Colon (tissue), 2 donors: Measurements from ENCODE around the gene CCDC63.
"Not testable (repeated sequence)": the region's sequence is repeated elsewhere in the genome, so short reads cannot be mapped to it uniquely, and the experiment has no call there.

ENCODE experiments used
- FAIRE-seq: peaks from 2 replicates; lab custom pipeline; 2012; peaks lifted over from hg19 to GRCh38; lab: Jason Lieb, UNC
- donor health status: control.
- donor health status: control.

CCDC63 gene

GRCh38 chr12:110844551-110845338 lies 2.0 kb upstream of the CCDC63 start:
- FAIRE-seq = no peak

DNA sequence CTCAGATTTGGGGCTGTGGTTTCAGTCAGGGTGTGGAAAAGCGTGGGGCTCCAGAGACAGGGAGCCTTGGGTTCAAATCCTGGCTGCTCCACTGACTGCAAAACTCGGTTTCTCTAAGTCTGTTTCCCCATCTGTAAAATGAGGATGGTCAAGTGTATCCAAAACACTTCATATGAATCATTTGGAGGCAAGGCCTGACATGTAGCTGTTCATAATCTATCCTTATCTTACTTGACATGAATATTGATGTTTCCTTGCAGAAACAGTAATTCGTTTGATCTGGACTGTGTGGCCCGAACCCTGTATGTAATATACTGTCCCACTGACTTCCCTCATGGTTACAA lies 1.5 kb upstream of the CCDC63 start:
- FAIRE-seq = no peak

DNA sequence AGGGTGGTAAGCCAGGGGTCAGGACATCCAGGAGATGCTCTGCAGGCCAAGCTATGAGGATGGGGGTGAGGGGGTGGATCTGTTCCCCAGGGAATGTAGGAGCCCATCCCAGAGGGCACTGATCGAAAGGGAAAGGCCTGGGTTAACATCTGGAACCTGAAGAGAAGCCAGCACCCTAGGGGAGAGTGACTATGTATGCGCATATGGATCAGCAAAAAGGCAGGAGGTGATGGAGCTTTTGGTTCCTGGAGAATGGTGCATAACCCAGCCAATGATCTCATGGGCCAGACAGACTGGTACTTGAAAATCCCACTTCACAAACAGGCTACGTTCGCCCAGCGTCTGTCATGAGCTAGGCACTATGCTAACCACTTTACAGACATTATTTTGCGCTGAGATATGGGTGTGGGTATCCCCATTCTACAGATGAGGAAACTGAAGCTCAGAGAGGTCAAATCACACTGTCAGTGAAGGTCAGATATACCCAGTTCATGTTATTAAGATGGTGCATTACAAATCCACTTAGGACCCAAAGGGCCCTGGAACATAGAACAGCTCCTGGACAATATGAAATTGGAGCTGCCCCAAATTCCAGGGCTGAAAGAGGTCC lies 1.6 kb downstream of the CCDC63 start:
- no peak for FAIRE-seq

DNA sequence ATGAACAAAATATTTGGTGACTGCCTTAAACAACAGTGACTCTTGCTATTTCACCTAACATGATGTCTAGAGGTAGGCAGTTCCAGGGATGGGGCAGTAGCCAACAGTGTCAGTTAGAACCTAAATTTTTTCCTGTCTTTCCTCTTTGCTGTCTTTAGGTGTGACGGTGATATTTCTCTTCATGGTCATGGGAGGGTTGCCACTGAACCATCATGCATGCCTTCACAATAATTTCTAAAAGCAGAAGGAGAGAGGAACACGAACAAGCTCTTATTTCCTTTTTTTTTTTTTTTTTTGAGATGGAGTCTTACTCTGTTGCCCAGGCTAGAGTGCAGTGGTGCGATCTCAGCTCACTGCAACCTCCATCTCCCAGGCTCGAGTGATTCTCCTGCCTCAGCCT lies 2.4 kb downstream of the CCDC63 start:
- FAIRE-seq = no peak

GRCh38 chr12:110849748-110850403 lies 3.1 kb downstream of the CCDC63 start:
- FAIRE-seq = no peak

DNA sequence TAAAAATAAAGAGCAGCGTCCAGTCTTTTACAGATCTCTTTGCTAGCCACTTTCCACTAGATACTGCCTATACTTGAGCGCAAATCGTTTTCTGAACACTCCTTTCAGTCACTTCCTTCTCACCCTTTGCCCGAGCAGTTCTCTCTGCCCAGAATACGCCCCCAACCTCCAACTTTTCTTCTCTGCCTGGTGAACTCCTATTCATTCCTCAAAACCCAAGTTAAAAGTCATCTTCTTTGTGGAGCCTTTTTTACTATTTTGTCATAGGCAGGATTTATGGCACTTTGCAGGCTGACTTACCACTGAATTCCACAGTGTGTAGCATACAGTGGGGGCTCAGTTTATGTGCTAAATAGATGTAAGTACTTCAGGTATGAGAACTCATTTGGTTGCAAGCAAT lies 4.0 kb downstream of the CCDC63 start:
- FAIRE-seq = no peak

- no peak for FAIRE-seq
These were observed 7.0 kb downstream of the CCDC63 start for GRCh38 chr12:110853836-110854235.

GRCh38 chr12:110856542-110856941 lies 9.8 kb downstream of the CCDC63 start:
- no peak for FAIRE-seq

- no peak for FAIRE-seq
These were observed 10.7 kb downstream of the CCDC63 start for GRCh38 chr12:110857528-110857927.

DNA sequence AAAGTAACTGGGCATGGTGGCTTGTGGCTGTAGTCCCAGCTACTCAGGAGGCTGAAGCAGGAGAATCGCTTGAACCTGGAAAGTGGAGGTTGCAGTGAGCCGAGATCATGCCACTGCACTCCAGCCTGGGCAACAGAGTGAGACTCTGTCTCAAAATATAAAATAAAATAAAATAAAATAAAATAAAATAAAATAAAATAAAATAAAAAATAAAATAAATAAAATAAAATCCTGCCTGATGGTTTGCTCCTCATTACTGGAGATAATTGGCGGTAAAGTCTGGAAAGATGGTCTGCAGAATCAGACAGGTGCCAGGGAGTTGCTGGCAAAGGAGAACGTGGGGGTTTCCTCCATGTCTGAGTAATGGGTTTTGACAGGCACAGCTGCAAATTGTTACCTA lies 11.2 kb downstream of the CCDC63 start:
- FAIRE-seq = not testable (repeated sequence)

DNA sequence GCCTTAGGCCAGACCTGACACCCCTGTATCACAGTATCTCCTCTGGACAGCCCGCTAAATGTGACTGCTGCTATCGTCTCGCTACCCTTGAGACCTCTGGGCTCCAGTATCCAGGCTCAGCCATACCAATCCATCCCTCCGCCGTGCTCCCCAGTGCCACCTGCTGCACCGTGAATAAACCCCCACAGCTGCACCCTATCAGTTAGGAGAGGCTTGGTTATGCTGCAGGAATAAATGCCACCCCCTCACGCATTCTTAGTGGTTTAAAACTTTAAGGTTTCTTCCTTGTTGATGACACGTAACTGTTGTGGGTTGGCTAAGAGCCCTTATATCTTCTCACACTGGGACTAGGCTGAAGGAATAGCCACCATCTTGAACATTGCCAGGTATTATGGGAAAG lies 12.1 kb downstream of the CCDC63 start:
- FAIRE-seq = no peak

GRCh38 chr12:110860833-110861296 lies 14.1 kb downstream of the CCDC63 start:
- FAIRE-seq = no peak

DNA sequence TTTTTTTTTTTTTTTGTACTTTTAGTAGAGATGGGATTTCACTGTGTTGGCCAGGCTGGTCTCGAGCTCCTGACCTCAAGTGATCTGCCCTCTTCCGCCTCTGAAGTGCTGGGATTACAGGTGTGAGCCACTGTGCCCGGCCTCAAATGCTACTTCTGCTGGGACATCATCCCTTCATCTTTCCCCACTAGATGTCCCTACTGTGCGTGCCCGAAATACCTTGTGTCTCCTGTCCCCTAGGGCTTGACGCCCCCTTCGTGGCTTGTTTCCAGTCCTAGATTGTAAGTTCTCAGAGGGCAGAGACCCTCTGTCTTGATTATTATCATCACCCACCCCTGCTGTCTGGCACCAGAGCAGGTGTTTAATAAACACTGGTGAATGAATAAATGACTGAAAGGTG lies 14.9 kb downstream of the CCDC63 start:
- no peak for FAIRE-seq

DNA sequence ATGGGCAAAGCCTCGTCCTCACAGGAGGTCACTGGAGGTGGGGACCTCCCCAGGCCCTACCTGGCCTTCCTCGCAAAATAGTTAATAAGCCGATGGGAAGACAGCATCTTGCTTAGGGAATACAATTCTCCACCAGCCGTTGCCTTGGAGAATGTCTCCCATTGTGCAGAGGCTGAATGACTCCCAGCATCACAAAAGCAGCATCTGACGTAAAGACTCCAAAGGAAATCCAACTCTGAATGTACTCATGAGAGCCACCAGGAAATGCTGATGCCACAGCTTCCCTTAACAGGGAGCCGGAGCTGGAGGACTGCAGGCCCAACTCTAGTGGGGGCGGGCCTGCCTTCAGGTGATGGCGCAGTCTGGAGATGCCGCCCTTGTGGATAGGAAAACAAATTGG lies 15.5 kb downstream of the CCDC63 start:
- no peak for FAIRE-seq

GRCh38 chr12:110863161-110863560 lies 16.4 kb downstream of the CCDC63 start:
- no peak for FAIRE-seq

DNA sequence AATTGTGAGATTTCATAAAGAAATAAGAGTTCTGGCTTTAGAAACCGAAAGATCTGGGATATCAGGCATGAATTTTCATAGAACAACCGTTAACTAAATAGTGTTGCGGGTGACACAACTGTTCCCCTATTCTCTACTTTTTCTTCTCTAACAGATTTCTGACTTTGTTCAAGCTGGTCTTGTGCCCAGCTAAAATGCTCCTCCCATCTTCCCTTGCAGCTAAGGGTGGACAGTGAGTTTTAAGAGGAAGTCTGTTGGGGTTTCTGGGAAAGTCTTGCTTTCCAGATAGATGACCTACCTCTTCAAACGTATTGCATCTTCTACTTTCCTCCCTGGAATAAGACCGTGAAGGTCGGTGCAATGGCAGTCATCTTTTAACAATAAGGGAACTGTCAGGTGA lies 18.7 kb downstream of the CCDC63 start:
- no peak for FAIRE-seq

DNA sequence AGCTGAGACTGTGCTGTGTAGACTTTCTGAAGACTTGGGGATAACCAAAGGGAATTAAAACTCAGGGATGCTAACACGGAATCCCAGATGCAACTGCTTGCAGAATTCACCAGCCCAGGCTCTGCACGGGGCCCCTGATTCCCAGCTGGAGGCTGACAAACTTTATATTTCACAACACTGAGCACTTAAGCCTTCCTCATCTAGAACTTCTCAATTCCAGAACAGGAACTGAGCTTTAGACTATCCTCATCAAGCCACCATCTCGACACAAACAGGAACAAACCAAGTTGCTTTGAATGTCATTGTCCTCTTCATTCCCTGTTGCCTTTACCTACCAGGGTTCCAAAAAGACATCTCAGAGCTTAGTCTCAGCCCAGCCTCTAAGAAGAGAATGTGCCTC lies 22.2 kb downstream of the CCDC63 start:
- FAIRE-seq = no peak

- FAIRE-seq = no peak
These were observed 23.0 kb downstream of the CCDC63 start for GRCh38 chr12:110869803-110870202.

DNA sequence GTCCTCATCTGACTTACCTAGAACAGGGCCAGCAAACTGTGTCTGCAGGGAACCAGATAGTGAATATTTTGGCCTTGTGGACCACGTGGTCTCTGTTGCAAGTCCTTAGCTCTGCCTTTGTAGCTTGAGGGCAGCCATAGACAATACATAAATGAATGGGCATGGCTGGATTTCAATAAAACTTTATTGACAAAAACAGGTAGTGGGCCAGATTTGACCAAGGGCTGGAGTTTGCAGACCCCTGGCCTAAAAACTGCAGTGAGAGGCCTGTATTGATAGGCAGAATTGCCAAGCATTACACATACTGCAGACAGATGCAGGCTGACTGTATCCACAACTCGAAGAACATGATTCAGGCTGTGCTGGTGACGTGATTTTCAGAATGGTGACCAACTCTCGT lies 25.3 kb downstream of the CCDC63 start:
- no peak for FAIRE-seq

GRCh38 chr12:110874351-110874750 lies 27.6 kb downstream of the CCDC63 start:
- no peak for FAIRE-seq

DNA sequence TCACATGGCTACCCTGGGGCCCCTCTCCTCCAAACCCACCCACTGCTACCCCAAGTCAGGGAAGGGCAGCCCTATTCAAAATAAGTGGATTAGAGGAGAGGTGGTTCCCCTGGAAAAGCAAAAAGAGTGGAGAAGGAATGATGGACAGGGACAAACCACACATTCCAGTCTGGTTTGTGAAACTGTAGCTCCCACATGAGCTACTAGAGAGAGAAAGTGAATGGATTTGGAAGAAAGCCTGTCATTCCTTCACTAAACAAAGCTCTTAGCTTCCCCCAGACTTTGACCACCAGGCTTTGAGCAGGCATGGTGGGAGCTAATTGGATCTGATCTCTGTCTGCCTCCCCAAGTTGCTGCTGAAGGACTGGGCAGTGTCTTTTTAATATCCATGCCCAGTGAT lies 28.0 kb downstream of the CCDC63 start:
- FAIRE-seq = no peak

- FAIRE-seq = no peak
These were observed 33.9 kb downstream of the CCDC63 start for GRCh38 chr12:110880651-110881050.

- FAIRE-seq = no peak
These were observed 36.5 kb downstream of the CCDC63 start for GRCh38 chr12:110883251-110883650.
